Measurements from ENCODE around the gene APPL1.

DNA sequence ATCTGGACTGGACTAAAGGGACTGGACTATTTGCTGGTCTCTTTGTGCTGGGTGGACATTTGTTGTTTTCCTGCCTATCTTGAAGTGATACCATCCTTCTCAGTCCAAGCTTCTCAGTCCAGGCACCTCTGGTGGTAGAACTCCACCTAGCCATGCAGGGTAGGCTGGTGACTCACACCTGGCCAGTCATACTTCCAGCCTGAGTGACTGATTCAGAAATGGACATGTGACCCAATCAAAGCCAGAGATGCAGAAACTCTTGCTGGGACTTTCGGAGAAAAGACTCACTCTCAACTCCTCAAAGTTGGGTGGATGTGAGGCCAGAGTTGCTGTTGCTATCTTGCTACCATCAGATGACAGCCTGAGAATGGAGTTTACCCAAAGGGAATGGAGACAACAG, 70.5 kb downstream of the APPL1 start:
- TF ChIP-seq CTCF (IDR thresholded peaks at IDR 0.05) (no peak), POLR2A (IDR thresholded peaks at IDR 0.05) (no peak)

Data from heart left ventricle (tissue), 13 donors.